ENCODE results near the gene CD247. TPM values are rescaled to one million over a fixed set of nuclear protein-coding genes. Genes with fewer than 3 reads are reported as not detected.

Gene CD247
- total RNA-seq, 1 experiment from 2014 or later, result not detected

DNA sequence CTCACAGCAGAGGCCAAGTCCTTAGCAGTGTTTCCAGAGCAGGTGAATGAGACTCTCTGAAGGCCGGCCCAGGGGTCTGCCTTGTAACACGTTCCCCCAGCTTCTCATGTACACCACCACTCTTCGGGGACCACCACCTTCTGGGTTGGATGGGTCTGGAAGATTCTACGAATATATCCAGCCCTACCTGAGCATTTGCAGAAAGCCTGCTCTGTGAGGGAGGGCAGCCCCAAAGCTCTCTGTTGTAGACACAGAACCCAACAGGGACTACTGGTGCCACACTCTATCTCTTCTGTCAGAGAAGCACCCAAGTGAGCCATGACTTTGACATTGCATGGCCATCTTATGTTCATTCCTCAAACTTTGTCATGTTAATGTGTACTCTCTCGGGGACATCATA is 61.8 kb downstream of the CD247 start:
- Histone ChIP-seq H3K9me2 (replicated peaks; ENCODE audit: low read length) (no peaks in the 10 kb centered on the region), H3K4me1 (ENCODE audit: insufficient read depth, low read length) (peaks cover 6% of the 10 kb centered on the region; the same call in 1 of the 2 replicates), H3K27me3 (ENCODE audit: low read length) (no peaks in the 10 kb centered on the region; the same call in 1 of the 2 replicates), H3K36me3 (ENCODE audit: low read depth, low read length) (no peaks in the 10 kb centered on the region), H2AFZ (ENCODE audit: low read length) (no peak overlapping the region; the same call in 1 of the 2 replicates), H3K4me3 (ENCODE audit: low read length) (no peak overlapping the region; the same call in 1 of the 2 replicates), H4K20me1 (ENCODE audit: low read length) (no peaks in the 10 kb centered on the region), H3K4me2 (ENCODE audit: low read length) (peak overlapping the region; percentile 99; the same call in 1 of the 2 replicates), H3K9me3 (ENCODE audit: low read length) (no peaks in the 10 kb centered on the region), H3K79me2 (ENCODE audit: low read length) (no peaks in the 10 kb centered on the region), H3K9ac (ENCODE audit: low read length) (no peak overlapping the region), H3K27ac (ENCODE audit: low read length) (no peak overlapping the region), H3F3A (ENCODE audit: low read length, unreplicated experiment) (no peaks in the 10 kb centered on the region)
- ChIA-PET CTCF (interaction anchor here (1.3 kb wide), 1 partner anchor 77 kb away, joined by 8 read pairs; no protein-coding TSS in a partner anchor), POLR2A (ENCODE audit: unreplicated experiment) (no interaction called here)
- TF ChIP-seq EZH2phosphoT487 (IDR thresholded peaks at IDR 0.05; ENCODE audit: borderline replicate concordance, low read length), result no peak
- no peak for TF ChIP-seq EZH2 (IDR thresholded peaks at IDR 0.05; ENCODE audit: low read length, unreplicated experiment)
- TF ChIP-seq, protein P1, sequence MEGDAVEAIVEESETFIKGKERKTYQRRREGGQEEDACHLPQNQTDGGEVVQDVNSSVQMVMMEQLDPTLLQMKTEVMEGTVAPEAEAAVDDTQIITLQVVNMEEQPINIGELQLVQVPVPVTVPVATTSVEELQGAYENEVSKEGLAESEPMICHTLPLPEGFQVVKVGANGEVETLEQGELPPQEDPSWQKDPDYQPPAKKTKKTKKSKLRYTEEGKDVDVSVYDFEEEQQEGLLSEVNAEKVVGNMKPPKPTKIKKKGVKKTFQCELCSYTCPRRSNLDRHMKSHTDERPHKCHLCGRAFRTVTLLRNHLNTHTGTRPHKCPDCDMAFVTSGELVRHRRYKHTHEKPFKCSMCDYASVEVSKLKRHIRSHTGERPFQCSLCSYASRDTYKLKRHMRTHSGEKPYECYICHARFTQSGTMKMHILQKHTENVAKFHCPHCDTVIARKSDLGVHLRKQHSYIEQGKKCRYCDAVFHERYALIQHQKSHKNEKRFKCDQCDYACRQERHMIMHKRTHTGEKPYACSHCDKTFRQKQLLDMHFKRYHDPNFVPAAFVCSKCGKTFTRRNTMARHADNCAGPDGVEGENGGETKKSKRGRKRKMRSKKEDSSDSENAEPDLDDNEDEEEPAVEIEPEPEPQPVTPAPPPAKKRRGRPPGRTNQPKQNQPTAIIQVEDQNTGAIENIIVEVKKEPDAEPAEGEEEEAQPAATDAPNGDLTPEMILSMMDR (conservative IDR thresholded peaks at IDR 0.05; ENCODE audit: low read depth, low read length), result no peak
- TSS peak; percentile 44 for BruUV-seq (replicated peaks)
- ATAC-seq (no peak), DNase-seq (no peak)
- intact Hi-C loops (cut with micrococcal nuclease), result no loop called here

DNA sequence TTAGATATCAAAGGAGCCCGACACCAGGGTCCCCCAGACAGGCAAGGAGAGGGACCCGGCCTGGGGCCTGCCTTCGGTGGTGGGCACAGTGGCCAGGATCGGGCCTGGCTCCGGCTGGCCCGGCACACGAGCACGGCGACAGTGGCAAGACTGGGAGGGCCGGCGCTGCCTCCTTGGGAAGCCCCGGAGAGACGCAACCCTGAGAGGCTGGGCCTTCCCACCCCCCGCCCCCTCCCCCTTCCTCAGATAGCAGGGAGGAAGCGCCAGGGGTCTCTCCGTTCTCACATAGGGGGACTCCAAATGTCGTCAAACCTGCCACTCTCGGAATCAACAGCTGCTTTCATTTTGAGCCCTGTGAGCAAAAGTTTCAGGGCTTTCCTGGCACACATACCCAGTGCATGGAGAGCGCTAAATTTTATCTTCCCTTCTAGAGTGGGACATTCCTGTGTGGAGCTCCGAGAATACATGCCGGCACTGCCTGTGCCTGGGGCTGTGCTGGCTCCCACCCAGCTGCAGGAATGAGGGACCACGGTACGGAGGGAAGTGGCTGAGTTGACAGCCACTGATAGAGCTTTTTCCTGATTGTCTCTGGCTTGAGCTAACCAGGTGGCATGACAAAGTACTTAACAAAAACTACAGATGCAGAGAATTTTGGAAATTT is 62.4 kb downstream of the CD247 start:
- peak overlapping the region; percentile 99 for H2AFZ ChIP-seq (ENCODE audit: low read length)
- no peaks in the 10 kb centered on the region for H3K9me3 ChIP-seq (ENCODE audit: low read length)
- H3K27ac ChIP-seq (ENCODE audit: low read length), result no peak overlapping the region
- ATAC-seq (peak; percentile 62), DNase-seq (peak; percentile 21)
- POLR2A ChIA-PET (ENCODE audit: unreplicated experiment), result no interaction called here
- no TSS peak for BruUV-seq (replicated peaks)
- CTCF ChIA-PET, result interaction anchor here (1.3 kb wide), 1 partner anchor 77 kb away, joined by 8 read pairs; no protein-coding TSS in a partner anchor
- peak overlapping the region; percentile 73 for H3K9ac ChIP-seq (ENCODE audit: low read length)
- no peaks in the 10 kb centered on the region for H4K20me1 ChIP-seq (ENCODE audit: low read length)
- H3K4me3 ChIP-seq (ENCODE audit: low read length), result peak overlapping the region; percentile 89
- no peaks in the 10 kb centered on the region for H3K79me2 ChIP-seq (ENCODE audit: low read length)
- no peaks in the 10 kb centered on the region for H3K9me2 ChIP-seq (replicated peaks; ENCODE audit: low read length)
- H3K4me2 ChIP-seq (ENCODE audit: low read length), result peak overlapping the region; percentile 99
- no peaks in the 10 kb centered on the region for H3F3A ChIP-seq (ENCODE audit: low read length, unreplicated experiment)
- intact Hi-C loops (cut with micrococcal nuclease), result loop anchor here (2.0 kb wide), 1 partner anchor 77 kb away; no protein-coding TSS in a partner anchor
- no peaks in the 10 kb centered on the region; the same call in 1 of the 2 replicates for H3K27me3 ChIP-seq (ENCODE audit: low read length)
- H3K4me1 ChIP-seq (ENCODE audit: insufficient read depth, low read length), result peaks cover 6% of the 10 kb centered on the region; the same call in 1 of the 2 replicates
- no peaks in the 10 kb centered on the region for H3K36me3 ChIP-seq (ENCODE audit: low read depth, low read length)
- TF ChIP-seq EZH2phosphoT487 (IDR thresholded peaks at IDR 0.05; ENCODE audit: borderline replicate concordance, low read length) (no peak), EZH2 (IDR thresholded peaks at IDR 0.05; ENCODE audit: low read length, unreplicated experiment) (no peak)
- TF ChIP-seq, protein P1 (conservative IDR thresholded peaks at IDR 0.05; ENCODE audit: low read depth, low read length), result no peak
